Transverse colon (tissue), 4 donors: ENCODE results near the gene EEF2. TPM values are rescaled to one million over a fixed set of nuclear protein-coding genes. Genes with fewer than 3 reads are reported as not detected.
A peak's percentile ranks its signal among the peaks of the same experiment; 100 is the strongest.

ENCODE experiments used
- DNase-seq: peaks from one replicate; pipeline ENCODE4 v3.0.0-alpha.2; 2019
- H3K27ac ChIP-seq, 4 donors: fragments of 200-600 bp; sonication (generic); 2 replicates each; pipeline ENCODE4 v1.5.1; 2016 to 2018; ENCODE audit warnings: inconsistent platforms in 4 of 4
- H3K27me3 ChIP-seq: fragments of 200-600 bp; sonication (generic); 2 replicates; pipeline ENCODE4 v1.5.1; 2017; ENCODE audit warnings: inconsistent platforms
- H3K36me3 ChIP-seq, 4 donors: fragments of 200-600 bp; sonication (generic); 2 replicates each; pipeline ENCODE4 v1.5.1; 2017 to 2019; ENCODE audit warnings: inconsistent platforms in 4 of 4
- H3K4me1 ChIP-seq, 4 donors: fragments of 200-600 bp; sonication (generic); 2 replicates each; pipeline ENCODE4 v1.5.1; 2017 to 2020; ENCODE audit warnings: inconsistent platforms in 4 of 4
- H3K4me3 ChIP-seq, 4 donors: fragments of 200-600 bp; sonication (generic); 1 replicate in 1 of 4; 2 replicates in 3 of 4; pipeline versions ENCODE4 v1.5.1 to v1.6.1; 2017 to 2019; ENCODE audit warnings: inconsistent platforms in 4 of 4
- H3K9me3 ChIP-seq, 2 donors: fragments of 200-600 bp; sonication (generic); 2 replicates each; pipeline ENCODE4 v1.5.1; 2017 to 2019; ENCODE audit warnings: inconsistent platforms in 2 of 2
- EP300 ChIP-seq: sonication (generic); formaldehyde crosslinking; IDR thresholded peaks from one replicate; pipeline ENCODE4 v1.6.1; 2017; ENCODE audit warnings: antibody characterized with exemption, low read depth
- POLR2A ChIP-seq: fragments of 450-650 bp; IDR thresholded peaks from one replicate; pipeline ENCODE4 v1.6.1; 2016; ENCODE audit warnings: antibody characterized with exemption, mild to moderate bottlenecking, moderate library complexity
- POLR2AphosphoS5 ChIP-seq, 3 donors: sonication (generic); formaldehyde crosslinking; IDR thresholded peaks; one replicate each; pipeline ENCODE4 v1.6.1; 2016; ENCODE audit warnings: antibody characterized with exemption in 3 of 3
- WGBS, 2 donors: methylation state at CpG; one replicate each; pipeline ENCODE4 v1.1.5; 2018; ENCODE audit warnings: low coverage in 1 of 2; 5-methylcytosine and 5-hydroxymethylcytosine counted together
- in situ Hi-C, 4 donors: fragments of 200-750 bp; cut with MboI; loops; one replicate each; pipeline versions ENCODE4 v1.15.0 to v1.15.1; 2017; ENCODE audit warnings: low sequenced_read_pairs in 3 of 4, low pct_ligation_motif_present in 1 of 4, low pct_unique_long_range_greater_than_20kb in 1 of 4
- intact Hi-C: fragments of 100-400 bp; cut with DNase I; formaldehyde crosslinking; loops from one replicate; pipeline ENCODE4 v1.15.1; 2023; ENCODE audit warnings: low total_unique reads
- total RNA-seq, 4 donors: library from RNA; depleted of rRNA; stranded (reverse); fragments of >200 nt; gene quantifications; one replicate each; pipeline ENCODE4 v1.1.0, GENCODE V29; 2016
- TF ChIP-seq, protein P1 (sequence below), 5 experiments: fragments of 200-600 bp in 3 of 5; fragments of 450-650 bp in 2 of 5; sonication (generic) in 3 of 5; IDR thresholded peaks; 1 replicate in 2 of 5; 2 replicates in 3 of 5; pipeline ENCODE4 v1.5.1; 2016 to 2017; ENCODE audit warnings: antibody characterized with exemption in 5 of 5, inconsistent platforms in 3 of 5, mild to moderate bottlenecking in 2 of 5, moderate library complexity in 1 of 5

EEF2 gene
- total RNA-seq, 4 donors from 2014 or later = 1,013 to 1,686 (median 1,532) TPM

DNA sequence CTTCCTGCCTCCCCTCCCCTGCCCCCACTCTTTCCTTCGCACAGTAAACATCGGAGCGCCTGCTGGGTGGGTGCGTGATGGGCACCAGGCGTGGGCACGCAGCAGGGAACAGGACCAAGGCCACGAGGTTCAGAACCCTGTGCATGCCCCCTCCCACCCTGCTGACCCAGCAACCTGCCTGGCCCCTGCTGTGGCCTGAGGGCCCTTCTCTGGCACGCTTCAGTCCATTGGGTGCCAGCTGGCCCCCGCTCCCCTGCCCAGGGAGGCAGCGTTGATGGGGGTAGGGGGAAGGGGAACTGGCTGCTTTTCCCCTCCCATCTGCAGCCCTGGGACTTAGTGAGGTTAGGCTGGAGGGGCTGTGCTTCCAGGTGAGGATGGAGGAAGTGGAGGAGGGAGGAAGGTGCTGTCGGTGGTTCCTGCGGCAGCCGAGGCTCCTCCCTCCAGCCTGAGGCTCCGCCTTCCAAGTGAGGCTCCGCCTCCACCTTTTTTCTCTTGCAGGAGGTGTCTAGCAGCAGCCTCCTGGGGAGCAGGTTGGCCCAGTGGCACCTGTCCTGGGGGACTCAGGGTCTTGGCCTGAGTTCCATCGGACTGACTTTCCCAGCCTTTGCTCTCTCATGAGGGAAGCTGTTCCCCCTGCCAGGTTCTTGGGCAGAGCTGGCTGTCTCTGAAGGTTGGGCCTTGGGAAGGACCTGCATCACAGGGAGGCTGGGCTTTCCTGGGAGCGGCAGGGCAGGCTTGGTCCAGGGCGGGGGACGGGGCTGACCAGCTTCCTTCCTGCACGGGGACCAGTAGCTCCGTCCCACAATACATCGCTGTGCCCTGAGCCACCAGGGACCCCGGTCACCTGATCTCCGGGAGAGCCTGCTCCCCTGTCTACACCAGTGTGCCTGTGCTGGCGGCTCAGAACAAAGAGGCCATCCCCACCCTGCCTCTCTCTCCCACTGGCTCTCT, 29.6 kb upstream of the EEF2 start:
- peaks cover 0 to 8% (median 0%) of the 10 kb centered on the region in 4 donors for H3K36me3 ChIP-seq
- TF ChIP-seq, protein P1, sequence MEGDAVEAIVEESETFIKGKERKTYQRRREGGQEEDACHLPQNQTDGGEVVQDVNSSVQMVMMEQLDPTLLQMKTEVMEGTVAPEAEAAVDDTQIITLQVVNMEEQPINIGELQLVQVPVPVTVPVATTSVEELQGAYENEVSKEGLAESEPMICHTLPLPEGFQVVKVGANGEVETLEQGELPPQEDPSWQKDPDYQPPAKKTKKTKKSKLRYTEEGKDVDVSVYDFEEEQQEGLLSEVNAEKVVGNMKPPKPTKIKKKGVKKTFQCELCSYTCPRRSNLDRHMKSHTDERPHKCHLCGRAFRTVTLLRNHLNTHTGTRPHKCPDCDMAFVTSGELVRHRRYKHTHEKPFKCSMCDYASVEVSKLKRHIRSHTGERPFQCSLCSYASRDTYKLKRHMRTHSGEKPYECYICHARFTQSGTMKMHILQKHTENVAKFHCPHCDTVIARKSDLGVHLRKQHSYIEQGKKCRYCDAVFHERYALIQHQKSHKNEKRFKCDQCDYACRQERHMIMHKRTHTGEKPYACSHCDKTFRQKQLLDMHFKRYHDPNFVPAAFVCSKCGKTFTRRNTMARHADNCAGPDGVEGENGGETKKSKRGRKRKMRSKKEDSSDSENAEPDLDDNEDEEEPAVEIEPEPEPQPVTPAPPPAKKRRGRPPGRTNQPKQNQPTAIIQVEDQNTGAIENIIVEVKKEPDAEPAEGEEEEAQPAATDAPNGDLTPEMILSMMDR (IDR thresholded peaks at IDR 0.05) = no peak
- TF ChIP-seq POLR2A = no peak
- TF ChIP-seq EP300 = no peak
- TF ChIP-seq POLR2AphosphoS5 (IDR thresholded peaks at IDR 0.05) = no peak
- H3K4me3 ChIP-seq = no peak overlapping the region
- no peaks in the 10 kb centered on the region for H3K9me3 ChIP-seq
- in situ Hi-C loops (no loop called here), intact Hi-C loops (no loop called here)
- WGBS, 2 donors = 76 to 77% methylated on average over 5 to 22 of the region's 25 CpGs
- no peak for DNase-seq
- peaks cover 34 to 72% (median 47%) of the 10 kb centered on the region in 4 donors for H3K4me1 ChIP-seq
- H3K27me3 ChIP-seq = no peaks in the 10 kb centered on the region
- peak overlapping the region; percentile 59 to 82 (median 68) for H3K27ac ChIP-seq

DNA sequence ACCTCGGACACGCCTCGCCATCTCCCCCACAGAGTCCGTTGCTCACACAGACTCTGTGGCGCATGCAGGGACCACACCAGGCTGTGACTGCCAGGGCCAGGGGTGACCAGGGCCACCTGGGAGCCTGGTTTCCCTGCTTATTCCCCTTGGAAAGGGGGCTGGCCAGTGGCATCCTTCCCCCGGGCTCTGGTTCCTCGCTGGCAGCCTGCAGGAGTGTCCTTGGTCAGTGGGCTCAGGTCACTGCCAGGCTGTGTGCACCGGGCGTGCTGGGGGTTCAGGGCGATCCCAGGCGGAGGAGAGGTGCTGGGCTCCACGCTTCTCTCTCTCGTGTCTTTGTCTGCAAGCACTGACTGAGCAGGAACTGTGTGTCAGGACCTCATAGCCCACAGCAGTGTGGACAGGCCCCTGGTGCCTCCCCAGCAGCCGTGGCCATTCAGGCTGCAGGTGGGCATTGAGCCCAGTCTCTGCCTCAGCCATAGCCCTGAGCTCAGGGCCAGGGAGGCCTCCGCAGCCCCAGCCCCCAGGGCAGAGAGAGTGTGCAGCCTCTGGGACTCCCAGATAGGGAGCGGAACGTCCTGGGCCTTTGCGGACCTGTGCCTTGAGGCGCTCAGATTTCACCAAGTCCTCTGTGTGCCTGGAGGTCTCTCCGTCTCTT, 28.8 kb upstream of the EEF2 start:
- Histone ChIP-seq H3K36me3 (peaks cover 0 to 8% (median 0%) of the 10 kb centered on the region in 4 donors), H3K4me1 (peaks cover 39 to 73% (median 51%) of the 10 kb centered on the region in 4 donors), H3K4me3 (no peak overlapping the region), H3K27ac (peak overlapping the region; percentile 59 to 82 (median 68)), H3K27me3 (no peaks in the 10 kb centered on the region), H3K9me3 (no peaks in the 10 kb centered on the region)
- DNase-seq = no peak
- in situ Hi-C loops = no loop called here
- intact Hi-C loops = no loop called here
- 97% methylated on average over 14 of the region's 20 CpGs; no CpG with 5 or more reads in 1 of the 2 donors for WGBS, 2 donors
- TF ChIP-seq POLR2A (no peak), EP300 (no peak), POLR2AphosphoS5 (IDR thresholded peaks at IDR 0.05) (no peak)
- TF ChIP-seq, protein P1 (IDR thresholded peaks at IDR 0.05) = no peak

DNA sequence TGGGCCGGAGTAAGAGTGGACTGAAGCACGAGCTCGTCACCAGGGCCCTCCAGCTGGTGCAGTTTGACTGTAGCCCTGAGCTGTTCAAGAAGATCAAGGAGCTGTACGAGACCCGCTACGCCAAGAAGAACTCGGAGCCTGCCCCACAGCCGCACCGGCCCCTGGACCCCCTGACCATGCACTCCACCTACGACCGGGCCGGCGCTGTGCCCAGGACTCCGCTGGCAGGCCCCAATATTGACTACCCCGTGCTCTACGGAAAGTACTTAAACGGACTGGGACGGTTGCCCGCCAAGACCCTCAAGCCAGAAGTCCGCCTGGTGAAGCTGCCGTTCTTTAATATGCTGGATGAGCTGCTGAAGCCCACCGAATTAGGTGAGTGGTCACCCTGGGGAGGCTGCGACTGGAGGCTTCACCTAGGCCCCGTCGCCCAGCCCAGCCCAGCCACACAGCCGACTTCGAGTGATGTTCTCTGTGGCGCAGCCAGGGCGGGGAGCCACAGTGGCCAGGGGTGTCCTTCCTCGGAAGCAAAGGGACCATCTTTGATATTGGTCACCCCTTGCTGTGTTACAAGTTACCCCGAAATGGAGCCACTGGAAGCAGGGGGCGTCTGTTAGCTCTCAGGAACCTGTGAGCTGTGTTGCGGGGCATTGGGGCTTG, 27.8 kb upstream of the EEF2 start:
- no peak for TF ChIP-seq POLR2A
- TF ChIP-seq POLR2AphosphoS5 (IDR thresholded peaks at IDR 0.05) = no peak
- TF ChIP-seq, protein P1 (IDR thresholded peaks at IDR 0.05) = no peak
- in situ Hi-C loops = no loop called here

More for the DNA sequence above, 27.8 kb upstream of the EEF2 start:
- Histone ChIP-seq H3K4me3 (no peak overlapping the region), H3K9me3 (no peaks in the 10 kb centered on the region), H3K27ac (peak overlapping the region; percentile 62 to 82 (median 68)), H3K4me1 (peaks cover 47 to 80% (median 60%) of the 10 kb centered on the region in 4 donors), H3K36me3 (peaks cover 0 to 8% (median 0%) of the 10 kb centered on the region in 4 donors), H3K27me3 (no peaks in the 10 kb centered on the region)
- intact Hi-C loops = no loop called here
- no peak for DNase-seq
- 96% methylated on average over 32 of the region's 33 CpGs; no CpG with 5 or more reads in 1 of the 2 donors for WGBS, 2 donors
